Stimulated activated CD4-positive, alpha-beta T cell treated with anti-CD3 and anti-CD28 coated beads, Interleukin-4, amount 100 ng/mL, for 24 hours (primary cell): ENCODE measurements around the gene NOS1.
"Not testable (repeated sequence)": the region's sequence is repeated elsewhere in the genome, so short reads cannot be mapped to it uniquely, and the experiment has no call there.

ENCODE experiments used
- DNase-seq: peaks from one replicate; pipeline ENCODE4 v3.0.0-alpha.2; 2020

Gene NOS1

GRCh38 chr12:117361347-117361751 lies at the start of gene NOS1:
Gene NOS1 (minus strand): TSS chr12:117361626. CDS start chr12:117331069, 30,557 bp downstream.
- DNase-seq: no peak

GRCh38 chr12:117409286-117409685 lies 47.9 kb upstream of the NOS1 start:
- no peak for DNase-seq

GRCh38 chr12:117408161-117408791 lies 46.9 kb upstream of the NOS1 start:
- DNase-seq: no peak

GRCh38 chr12:117404940-117405339 lies 43.5 kb upstream of the NOS1 start:
- no peak for DNase-seq

GRCh38 chr12:117404203-117404853 lies 42.9 kb upstream of the NOS1 start:
- no peak for DNase-seq

- DNase-seq: no peak
Measured at GRCh38 chr12:117403586-117404139, 42.2 kb upstream of the NOS1 start.

- no peak for DNase-seq
Measured at GRCh38 chr12:117402363-117402762, 40.9 kb upstream of the NOS1 start.

- no peak for DNase-seq
Measured at GRCh38 chr12:117400912-117401311, 39.5 kb upstream of the NOS1 start.

GRCh38 chr12:117398482-117398881 lies 37.1 kb upstream of the NOS1 start:
- DNase-seq: not testable (repeated sequence)

GRCh38 chr12:117395766-117396165 lies 34.3 kb upstream of the NOS1 start:
- DNase-seq: no peak

GRCh38 chr12:117394491-117394890 lies 33.1 kb upstream of the NOS1 start:
- no peak for DNase-seq

GRCh38 chr12:117393656-117394055 lies 32.2 kb upstream of the NOS1 start:
- no peak for DNase-seq

GRCh38 chr12:117390866-117391265 lies 29.4 kb upstream of the NOS1 start:
- no peak for DNase-seq

- DNase-seq: no peak
Measured at GRCh38 chr12:117388951-117389446, 27.6 kb upstream of the NOS1 start.

- DNase-seq: no peak
Measured at GRCh38 chr12:117387832-117388231, 26.4 kb upstream of the NOS1 start.

- no peak for DNase-seq
Measured at GRCh38 chr12:117384735-117385134, 23.3 kb upstream of the NOS1 start.

- no peak for DNase-seq
Measured at GRCh38 chr12:117380083-117380482, 18.7 kb upstream of the NOS1 start.

GRCh38 chr12:117377758-117378157 lies 16.3 kb upstream of the NOS1 start:
- no peak for DNase-seq

GRCh38 chr12:117370588-117370987 lies 9.2 kb upstream of the NOS1 start:
- no peak for DNase-seq

GRCh38 chr12:117370000-117370399 lies 8.6 kb upstream of the NOS1 start:
- not testable (repeated sequence) for DNase-seq

- peak; percentile 43 for DNase-seq
Measured at GRCh38 chr12:117367006-117367638, 5.7 kb upstream of the NOS1 start.

GRCh38 chr12:117365049-117365616 lies 3.7 kb upstream of the NOS1 start:
- no peak for DNase-seq

GRCh38 chr12:117363953-117364486 lies 2.6 kb upstream of the NOS1 start:
- no peak for DNase-seq
